ENCODE measurements around the gene HCRT. TPM values are rescaled to one million over a fixed set of nuclear protein-coding genes. Genes with fewer than 3 reads are reported as not detected.
"Not testable (repeated sequence)": the region's sequence is repeated elsewhere in the genome, so short reads cannot be mapped to it uniquely, and the experiment has no call there.

The HCRT gene
- total RNA-seq, 1 donor from 2014 or later, result not detected

GRCh38 chr17:42210046-42210445 is 24.8 kb upstream of the HCRT start:
- FAIRE-seq (no peak), DNase-seq (ENCODE audit: low read depth) (no peak)
- H3K27me3 ChIP-seq (ENCODE audit: control insufficient read depth, insufficient read depth, low read length), result no peaks in the 10 kb centered on the region
- TF ChIP-seq, protein P1, sequence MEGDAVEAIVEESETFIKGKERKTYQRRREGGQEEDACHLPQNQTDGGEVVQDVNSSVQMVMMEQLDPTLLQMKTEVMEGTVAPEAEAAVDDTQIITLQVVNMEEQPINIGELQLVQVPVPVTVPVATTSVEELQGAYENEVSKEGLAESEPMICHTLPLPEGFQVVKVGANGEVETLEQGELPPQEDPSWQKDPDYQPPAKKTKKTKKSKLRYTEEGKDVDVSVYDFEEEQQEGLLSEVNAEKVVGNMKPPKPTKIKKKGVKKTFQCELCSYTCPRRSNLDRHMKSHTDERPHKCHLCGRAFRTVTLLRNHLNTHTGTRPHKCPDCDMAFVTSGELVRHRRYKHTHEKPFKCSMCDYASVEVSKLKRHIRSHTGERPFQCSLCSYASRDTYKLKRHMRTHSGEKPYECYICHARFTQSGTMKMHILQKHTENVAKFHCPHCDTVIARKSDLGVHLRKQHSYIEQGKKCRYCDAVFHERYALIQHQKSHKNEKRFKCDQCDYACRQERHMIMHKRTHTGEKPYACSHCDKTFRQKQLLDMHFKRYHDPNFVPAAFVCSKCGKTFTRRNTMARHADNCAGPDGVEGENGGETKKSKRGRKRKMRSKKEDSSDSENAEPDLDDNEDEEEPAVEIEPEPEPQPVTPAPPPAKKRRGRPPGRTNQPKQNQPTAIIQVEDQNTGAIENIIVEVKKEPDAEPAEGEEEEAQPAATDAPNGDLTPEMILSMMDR (IDR thresholded peaks at IDR 0.05; ENCODE audit: insufficient read depth, low read length, severe bottlenecking), result no peak
- no peak overlapping the region for H3K4me3 ChIP-seq (ENCODE audit: low read depth, low read length)
- H3K36me3 ChIP-seq (ENCODE audit: control insufficient read depth, insufficient read depth, low read length), result peaks cover 7% of the 10 kb centered on the region

DNA sequence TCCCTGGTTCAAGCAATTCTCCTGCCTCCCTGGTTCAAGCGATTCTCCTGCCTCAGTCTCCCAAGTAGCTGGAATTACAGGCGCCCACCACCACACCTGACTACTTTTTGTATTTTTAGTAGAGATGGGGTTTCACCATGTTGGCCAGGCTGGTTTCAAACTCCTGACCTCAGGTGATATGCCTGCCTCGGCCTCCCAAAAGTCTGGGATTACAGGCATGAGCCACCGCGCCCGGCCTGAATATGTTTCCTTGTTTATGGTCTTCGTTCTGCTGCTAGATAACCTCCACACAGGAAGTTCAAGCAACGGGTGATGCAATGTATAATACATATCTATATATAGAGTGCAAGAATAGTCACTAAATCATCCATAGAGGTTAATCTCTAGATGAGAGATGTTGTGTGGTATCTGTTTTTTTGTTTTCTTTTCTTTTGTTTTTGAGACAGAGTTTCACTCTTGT is 20.9 kb upstream of the HCRT start:
- H3K4me3 ChIP-seq (ENCODE audit: low read depth, low read length); FAIRE-seq; H3K27me3 ChIP-seq (ENCODE audit: control insufficient read depth, insufficient read depth, low read length); DNase-seq (ENCODE audit: low read depth); H3K36me3 ChIP-seq (ENCODE audit: control insufficient read depth, insufficient read depth, low read length): not testable (repeated sequence)

DNA sequence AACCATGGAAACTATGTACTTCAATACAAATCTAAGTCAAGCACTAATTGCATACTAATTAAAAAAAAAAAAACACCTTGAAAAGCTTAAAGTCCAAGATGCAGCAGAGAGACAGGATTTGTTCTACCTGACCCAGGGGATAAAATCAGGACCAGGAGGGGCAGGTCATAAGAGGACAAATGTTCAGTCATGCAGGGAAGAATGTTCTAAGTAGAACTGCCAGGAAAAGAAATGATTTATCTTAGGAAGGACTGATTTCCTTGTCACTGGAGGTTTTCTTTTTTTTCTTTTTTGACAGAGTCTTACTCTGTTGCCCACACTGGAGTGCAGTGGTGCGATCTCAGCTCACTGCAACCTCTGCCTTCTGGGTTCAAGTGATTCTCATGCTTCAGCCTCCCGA is 18.1 kb upstream of the HCRT start:
- Histone ChIP-seq H3K36me3 (ENCODE audit: control insufficient read depth, insufficient read depth, low read length) (peaks cover 4% of the 10 kb centered on the region), H3K4me3 (ENCODE audit: low read depth, low read length) (no peak overlapping the region), H3K27me3 (ENCODE audit: control insufficient read depth, insufficient read depth, low read length) (no peaks in the 10 kb centered on the region)
- FAIRE-seq, result no peak
- TF ChIP-seq, protein P1 (IDR thresholded peaks at IDR 0.05; ENCODE audit: insufficient read depth, low read length, severe bottlenecking), result no peak
- no peak for DNase-seq (ENCODE audit: low read depth)

GRCh38 chr17:42202696-42203095 is 17.4 kb upstream of the HCRT start:
- FAIRE-seq (no peak), DNase-seq (ENCODE audit: low read depth) (no peak)

DNA sequence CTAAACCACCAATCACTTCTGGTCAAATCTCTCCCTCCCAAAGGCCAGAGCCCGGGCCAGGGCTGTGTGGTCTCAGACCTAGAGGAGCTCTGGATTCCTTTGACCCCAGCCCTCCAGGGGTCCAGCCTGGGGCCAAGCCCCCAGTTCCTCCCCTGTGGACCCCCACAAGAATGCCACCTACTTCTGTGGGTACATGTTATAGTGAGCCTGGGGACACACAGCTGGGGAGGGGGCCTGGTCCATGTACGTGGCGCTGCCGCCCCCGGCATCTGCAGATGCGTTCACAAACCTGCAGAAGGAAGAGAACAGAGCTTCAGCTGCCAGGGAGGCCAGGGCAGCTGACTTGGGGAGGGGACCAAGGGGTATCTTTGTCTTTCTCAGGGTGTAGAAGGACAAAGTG is 16.9 kb upstream of the HCRT start:
- DNase-seq (ENCODE audit: low read depth) (no peak), FAIRE-seq (no peak)
- H3K36me3 ChIP-seq (ENCODE audit: control insufficient read depth, insufficient read depth, low read length), result peaks cover 4% of the 10 kb centered on the region
- no peak overlapping the region for H3K4me3 ChIP-seq (ENCODE audit: low read depth, low read length)
- TF ChIP-seq, protein P1 (IDR thresholded peaks at IDR 0.05; ENCODE audit: insufficient read depth, low read length, severe bottlenecking), result no peak
- no peaks in the 10 kb centered on the region for H3K27me3 ChIP-seq (ENCODE audit: control insufficient read depth, insufficient read depth, low read length)

More at GRCh38 chr17:42202696-42203095, 17.4 kb upstream of the HCRT start:
- Histone ChIP-seq H3K36me3 (ENCODE audit: control insufficient read depth, insufficient read depth, low read length) (peaks cover 4% of the 10 kb centered on the region), H3K4me3 (ENCODE audit: low read depth, low read length) (no peak overlapping the region), H3K27me3 (ENCODE audit: control insufficient read depth, insufficient read depth, low read length) (no peaks in the 10 kb centered on the region)
- TF ChIP-seq, protein P1 (IDR thresholded peaks at IDR 0.05; ENCODE audit: insufficient read depth, low read length, severe bottlenecking), result no peak

DNA sequence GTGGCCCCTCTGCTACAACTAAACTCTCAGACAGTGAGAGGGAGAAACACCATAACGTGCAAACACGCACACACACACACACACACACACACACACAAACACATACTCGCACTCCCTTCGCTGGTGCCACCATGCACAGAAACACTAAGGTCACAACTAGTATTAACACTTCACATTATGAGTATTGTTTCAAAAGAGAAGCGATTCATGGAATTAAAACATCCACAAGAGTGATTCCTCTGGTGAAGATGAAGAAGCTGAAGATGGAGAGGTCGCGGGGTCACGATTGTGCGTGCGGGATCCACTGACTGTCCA is 16.2 kb upstream of the HCRT start:
- TF ChIP-seq, protein P1 (IDR thresholded peaks at IDR 0.05; ENCODE audit: insufficient read depth, low read length, severe bottlenecking), result no peak
- no peaks in the 10 kb centered on the region for H3K27me3 ChIP-seq (ENCODE audit: control insufficient read depth, insufficient read depth, low read length)
- DNase-seq (ENCODE audit: low read depth), result no peak
- no peak for FAIRE-seq
- H3K4me3 ChIP-seq (ENCODE audit: low read depth, low read length), result no peak overlapping the region
- peaks cover 4% of the 10 kb centered on the region for H3K36me3 ChIP-seq (ENCODE audit: control insufficient read depth, insufficient read depth, low read length)
